ENCODE results near the gene PRDM16.

DNA sequence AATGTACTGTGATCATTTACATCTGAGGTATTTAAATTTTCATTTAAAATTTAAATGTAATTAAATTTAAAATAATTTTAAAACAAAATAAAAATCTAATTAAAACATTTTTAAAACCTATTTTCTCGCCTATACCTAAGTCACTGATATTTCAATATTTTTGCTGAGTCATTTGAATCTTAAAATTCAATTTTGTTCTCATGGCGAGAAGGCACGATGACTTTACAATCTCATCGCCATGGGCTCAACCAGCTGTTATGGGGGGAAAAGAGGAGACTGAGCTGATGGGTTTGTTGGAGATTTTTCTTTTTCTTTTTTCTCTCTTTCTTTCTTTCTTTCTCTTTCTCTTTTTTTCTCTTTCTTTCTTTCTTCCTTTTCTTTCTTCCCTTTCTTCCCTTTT, 89.3 kb downstream of the PRDM16 start:
- TF ChIP-seq RAD21 (conservative IDR thresholded peaks at IDR 0.05) (no peak), CTCF (IDR thresholded peaks at IDR 0.05; ENCODE audit: poor library complexity, severe bottlenecking) (no peak), TAF1 (IDR thresholded peaks at IDR 0.05; ENCODE audit: low read depth) (no peak)

Data from neural cell (in vitro differentiated cells).